NCI-H2107 (cell line): ENCODE results near the gene SUPT3H.

Experiments used
- DNase-seq: peaks from one replicate; lab custom pipeline; 2025; lab: John Stamatoyannopoulos, UW

Gene SUPT3H

DNA sequence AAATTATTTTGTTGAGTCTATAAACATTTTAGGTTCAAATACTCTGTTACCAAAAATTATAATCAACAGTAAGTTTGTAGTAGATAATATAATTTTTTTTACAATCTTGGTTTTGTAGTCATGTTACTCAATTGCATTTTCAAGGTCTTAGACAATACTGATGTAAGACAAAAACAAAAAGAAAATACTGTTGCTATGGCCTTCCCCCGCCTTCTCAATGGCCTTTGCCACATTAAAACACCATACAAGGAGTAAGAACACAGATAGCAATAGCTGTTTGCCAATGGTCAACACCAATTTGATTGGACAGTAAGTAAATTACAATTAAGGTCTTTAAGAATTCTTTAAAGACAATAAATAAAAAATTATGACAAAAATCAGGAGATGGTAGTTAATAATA, 540.0 kb downstream of the SUPT3H start:
- DNase-seq = no peak

DNA sequence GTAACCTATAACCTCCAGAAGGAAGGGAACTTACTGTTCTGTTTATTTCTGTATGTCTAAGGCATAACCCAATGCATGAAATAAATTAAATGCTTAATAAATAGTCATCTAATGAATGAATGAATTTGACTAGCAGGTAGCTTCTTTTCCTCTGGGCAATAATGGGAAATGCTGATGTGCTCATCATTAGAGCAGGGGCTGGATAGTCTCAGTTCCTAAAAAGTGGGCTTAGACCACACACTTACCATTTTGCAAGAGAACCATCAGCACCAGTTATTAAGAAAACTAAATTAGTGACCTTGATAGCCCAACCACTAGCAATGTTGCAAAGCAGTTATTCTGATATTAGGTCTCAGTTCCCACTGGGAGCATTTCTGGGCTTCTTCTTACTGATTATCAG, 540.5 kb downstream of the SUPT3H start:
- DNase-seq = no peak

DNA sequence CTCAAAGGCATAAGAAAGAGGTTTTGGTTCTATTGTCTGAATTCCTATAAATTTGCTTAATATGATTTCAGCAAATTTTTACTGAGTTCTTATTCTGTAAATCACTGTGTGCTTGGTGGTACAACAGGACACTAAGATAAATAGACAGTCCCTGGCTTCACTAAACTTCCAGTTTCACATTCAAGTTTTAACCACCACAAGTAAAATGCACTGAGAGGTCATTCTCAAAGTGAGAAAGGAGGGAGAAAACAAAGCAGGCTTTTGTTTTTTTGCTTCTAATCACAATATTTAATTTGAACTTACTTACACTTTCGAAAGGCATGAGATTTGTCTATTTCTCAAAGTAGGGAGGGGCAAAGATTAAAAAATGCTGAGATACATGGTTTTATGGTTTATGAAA, 544.5 kb downstream of the SUPT3H start:
- DNase-seq = no peak

DNA sequence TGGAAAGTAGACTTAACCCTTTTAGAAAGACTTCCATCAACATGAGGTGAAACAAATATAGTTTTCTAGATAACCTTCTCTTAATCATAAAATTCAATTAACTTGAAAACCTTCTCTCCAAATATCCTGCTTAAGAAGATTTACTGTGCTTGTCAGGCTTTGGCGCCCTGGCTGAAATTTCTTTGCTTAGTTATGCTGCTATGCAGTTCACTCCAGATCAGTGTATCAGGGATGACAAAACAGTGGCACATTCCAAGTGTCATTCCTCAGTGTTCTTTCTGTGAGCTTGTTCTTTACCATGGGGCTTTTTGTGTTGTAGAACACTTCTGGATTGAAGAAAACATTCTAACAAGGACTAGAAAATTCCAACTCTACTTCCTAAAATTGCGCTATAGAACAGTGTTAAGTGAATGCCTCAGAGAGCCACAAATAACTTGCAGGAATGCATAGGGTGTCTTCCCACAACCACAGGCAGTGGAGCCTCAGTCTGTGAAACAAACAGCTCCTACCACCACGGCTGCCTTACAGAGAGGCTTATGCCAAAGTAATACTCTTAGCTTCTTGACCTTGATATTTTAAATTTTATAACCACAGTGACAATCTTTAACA, 546.6 kb downstream of the SUPT3H start:
- no peak for DNase-seq

DNA sequence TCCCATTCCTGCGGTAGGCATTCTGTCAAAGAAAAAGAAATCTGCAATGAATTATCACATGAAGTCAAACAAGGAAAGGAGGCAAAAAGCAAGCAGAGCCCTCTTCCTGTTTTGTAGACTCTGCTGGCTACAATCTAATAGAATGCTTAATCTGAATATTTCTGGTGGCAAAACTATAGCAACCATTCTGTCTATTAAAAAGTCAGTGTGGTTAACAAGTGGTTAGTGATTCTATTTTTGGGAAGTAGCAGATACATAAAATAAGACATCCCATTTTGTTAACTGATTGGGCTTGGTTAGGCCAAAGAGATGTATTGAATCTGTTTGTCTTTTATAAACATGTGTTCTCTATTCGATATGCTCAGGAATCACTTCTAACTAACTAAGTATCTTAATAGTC, 547.9 kb downstream of the SUPT3H start:
- DNase-seq = no peak

DNA sequence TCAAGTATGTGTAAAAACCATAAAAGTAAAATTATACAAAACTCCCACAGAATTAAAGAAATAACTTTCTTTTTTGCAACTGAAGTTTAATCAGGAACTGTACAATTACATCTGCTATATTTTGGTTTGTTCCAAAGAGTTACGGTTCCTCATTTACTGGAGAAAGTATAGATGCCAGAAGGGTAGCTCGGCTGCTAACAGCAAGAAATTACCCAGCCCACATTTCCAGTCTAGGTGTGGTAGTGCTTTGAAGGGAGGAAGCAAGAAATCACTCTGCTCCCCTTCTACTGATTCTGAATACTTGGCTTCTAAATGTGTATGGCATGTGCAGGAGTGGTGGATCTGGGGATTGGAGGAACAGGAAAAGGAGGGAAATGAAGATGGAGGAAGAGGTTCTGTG, 549.0 kb downstream of the SUPT3H start:
- DNase-seq = no peak

DNA sequence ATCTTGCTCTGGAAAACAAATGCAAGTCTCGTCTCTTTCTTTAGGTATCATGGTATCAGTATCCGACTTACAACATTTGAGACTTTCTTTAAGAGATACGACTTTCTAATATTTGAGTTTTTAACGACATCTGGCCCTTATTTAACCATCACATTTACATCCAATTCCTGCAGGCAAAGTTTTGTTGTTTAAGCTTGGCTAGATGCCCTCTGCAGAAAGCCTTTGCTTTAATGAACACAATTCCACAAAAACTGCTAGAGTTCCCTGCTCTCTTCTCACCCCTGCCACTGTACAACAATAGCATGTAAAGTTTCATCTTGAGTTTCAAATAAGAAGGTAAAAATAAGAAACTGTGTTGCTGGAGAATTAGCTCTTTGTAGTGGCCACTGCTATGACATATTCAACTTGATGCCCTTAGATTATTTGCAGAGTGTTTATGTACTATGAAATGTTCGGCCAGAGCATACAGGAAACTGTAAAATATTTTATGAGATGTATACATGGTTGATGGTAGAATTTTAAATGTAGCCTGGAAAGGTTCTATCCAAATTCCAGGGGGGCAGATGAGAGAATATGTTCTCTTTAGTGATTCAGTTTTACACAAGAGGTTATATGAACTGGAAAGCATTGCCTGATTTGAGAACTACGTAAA, 551.6 kb downstream of the SUPT3H start:
- DNase-seq = no peak

DNA sequence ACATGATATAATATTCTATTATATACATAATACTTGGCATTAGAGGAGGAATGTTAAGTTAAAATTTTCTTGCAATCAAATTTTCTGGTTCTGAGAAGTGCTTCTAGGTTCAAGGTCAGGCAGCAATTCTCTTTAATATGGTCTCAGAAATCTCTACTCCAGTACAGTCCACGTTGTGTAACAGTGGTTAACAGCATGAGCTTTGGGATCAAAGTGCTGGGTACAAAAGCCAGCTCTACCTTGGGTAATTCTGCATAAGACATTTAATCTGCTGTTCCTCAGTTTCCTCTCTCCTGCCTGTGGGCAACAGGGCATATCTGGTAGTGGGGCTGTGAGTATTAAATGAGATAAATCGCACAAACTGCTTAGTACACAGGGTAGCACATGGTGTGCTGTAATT, 552.5 kb downstream of the SUPT3H start:
- no peak for DNase-seq

DNA sequence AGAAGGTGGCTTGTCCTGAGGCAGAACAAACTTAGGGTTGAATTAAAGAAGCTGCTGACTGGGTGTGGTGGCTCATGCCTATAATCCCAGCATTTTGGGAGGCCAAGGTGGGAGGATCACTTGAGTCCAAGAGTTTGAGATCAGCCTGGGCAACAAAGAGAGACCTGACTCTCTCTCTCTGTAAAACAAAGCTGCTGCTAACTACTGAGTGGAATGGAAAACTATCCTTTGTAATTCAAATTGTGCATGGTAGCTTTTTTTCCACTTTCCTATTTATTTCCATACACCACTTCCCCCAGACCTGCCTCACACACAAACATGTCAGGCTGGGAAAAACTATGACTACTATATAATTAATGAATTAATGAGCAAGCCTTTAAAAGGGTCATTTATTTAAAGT, 553.2 kb downstream of the SUPT3H start:
- no peak for DNase-seq

DNA sequence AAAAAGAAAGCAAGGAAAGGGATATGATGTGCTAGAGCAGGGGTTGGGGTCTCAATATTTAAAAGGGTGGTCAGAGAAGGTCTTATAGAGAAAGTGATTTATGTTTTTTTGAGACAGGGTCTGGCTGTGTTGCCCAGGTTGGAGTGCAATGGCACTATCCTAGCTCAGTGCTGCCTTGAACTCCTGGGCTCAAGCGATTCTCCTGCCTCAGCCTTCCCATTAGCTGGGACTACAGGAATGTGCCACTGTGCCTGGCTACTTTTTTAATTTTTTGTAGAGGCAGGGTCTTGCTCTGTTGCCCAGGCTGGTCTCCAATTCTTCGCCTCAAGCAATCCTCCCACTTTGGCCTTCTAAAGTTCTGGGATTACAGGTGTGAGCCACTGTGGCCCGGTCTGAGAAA, 557.0 kb downstream of the SUPT3H start:
- no peak for DNase-seq

DNA sequence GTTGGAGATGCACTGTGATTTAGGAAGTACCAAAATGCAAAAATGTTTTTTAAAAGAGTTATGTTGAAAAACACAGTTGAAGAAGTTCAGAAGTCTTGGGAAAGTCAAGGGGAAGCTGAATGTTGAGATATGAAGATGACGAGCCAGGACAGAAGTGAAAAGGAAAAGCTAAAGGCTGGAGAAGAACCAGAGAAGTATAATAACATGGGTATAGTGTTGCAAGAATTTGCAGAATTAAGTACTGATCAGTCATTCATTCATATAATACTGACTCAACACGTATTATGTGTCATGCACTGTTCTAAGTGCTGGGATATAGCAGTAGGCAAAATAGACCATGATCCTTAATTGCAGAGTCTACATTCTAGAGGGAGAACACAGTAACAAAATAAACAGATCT, 557.4 kb downstream of the SUPT3H start:
- no peak for DNase-seq

DNA sequence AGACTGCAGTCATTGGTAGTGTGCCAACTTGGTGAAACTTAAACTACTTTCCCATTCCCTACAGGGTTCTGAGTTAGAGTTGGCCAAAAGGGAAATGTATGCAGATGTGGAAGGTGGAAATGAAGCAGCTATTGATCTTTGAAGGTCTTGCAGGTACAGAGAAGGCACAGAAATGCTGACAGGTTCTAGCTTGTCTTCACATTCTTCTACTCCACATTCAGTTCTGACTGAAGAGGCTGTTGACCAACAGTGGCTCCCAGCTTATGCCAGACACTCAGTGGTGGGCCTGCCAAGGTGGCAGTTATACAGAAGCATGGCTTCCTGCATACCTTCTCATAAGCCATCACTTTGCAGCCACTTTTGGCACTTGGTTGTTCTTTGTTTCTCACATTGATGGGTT, 566.3 kb downstream of the SUPT3H start:
- DNase-seq = no peak

DNA sequence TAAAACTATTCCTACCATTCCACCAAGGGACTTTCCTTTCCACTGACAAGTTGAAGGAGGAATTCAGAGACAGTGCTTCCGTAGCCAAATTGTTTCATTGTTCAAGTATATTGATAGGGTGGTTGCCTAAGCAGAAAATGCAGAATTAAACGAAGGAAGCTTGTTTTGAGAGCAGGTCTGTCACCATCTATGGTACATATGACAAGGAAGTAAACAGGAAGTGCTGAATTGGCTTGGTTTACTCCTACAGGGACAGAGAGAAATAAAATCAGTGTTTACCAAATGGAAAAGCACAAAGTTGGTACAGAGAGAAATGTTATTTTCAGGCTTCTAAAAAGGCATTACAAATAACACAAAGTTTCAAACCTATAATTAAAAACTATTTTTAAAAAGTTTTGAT, 568.5 kb downstream of the SUPT3H start:
- no peak for DNase-seq

DNA sequence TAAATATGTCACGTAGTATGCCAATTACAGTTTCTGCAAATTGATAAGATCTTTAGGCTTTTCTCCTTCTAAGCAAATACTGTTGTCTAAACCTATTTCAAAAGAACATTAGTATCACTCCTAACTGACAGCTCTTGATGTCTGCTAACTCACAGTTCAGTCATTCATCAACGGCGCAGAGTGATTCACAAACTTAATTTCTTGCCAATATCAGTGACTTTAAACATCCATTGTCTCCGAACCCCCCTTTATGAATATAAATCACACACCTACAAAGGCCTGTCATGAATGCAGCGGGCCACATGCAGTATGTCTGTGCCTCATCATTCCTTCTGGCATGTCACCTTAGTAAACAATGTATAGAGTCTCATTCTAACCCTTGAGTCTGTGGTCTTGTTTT, 569.6 kb downstream of the SUPT3H start:
- DNase-seq = no peak

DNA sequence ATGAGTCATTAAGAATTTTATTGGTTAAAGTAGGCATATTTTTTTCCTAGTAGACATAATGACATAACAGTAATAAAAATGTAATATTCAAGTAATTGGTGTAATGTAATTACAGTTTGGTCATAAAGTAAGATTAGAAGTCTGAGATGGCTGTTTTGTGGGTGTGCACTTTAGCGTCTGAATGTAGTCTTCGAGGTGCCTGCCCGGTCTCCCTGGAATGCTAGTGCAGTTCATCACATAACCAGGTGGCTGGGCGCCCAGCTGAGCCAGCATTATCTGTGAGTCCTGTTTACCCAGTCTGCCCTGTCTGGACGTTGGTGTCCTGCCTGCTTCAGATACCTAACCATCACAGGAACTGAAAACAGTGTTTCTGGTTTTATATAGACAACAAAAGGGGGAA, 571.1 kb downstream of the SUPT3H start:
- no peak for DNase-seq

DNA sequence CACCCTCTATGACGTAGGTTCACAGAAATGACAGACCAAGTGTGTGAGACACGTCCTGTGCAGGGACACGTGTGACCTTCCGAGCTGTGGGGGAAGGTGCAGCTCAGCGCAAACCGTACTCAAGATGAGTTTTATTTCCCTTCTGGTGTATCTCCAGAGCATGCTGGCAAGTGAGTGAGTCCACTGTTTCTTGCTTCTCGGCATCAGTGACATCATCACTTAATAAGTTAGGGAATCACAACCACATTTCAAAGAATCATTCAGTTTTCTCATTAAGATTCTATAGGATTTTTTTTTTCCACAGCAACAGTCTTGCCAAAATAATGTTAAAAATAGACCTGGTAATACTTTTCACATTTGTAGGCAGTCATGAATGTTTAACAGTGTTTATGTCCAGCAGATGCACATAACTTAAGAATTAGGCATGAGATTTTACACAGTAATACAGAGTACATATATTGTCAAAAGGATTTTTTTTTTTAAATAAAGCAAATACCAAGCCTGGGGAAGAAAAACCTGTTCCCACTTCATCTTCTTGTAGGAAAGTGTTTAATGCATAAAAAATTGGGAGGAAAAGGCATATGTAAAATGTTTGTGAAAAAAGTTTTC, 572.4 kb downstream of the SUPT3H start:
- no peak for DNase-seq

DNA sequence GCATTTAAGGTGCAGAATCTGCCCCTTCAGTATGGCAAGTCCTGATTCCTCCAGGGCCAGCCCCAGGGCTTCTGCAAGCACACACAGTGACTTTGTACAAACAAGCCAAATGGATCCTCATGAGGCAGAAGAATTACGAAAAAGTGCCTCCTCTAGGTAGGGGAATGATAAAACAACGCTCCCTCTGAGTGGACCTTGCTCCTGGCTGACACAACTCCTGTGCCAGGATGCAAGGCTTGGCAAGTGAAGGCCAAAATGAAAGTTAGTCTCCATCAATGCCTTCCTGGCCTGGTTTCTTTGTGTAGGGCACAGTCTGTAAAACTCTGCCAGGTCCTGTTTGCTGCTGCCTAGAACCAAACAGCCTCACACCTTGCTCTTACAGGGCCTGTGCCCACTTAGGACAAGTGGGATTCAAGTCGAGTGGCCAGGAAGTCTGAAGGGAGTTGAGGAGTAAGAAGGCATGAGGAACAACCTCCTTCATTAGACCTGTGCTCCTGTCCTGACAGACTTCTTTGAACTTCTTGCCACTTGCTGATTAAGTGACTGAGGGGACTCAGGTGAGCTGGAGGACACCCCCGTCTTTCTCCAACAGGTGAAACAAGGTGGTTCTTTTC, 573.1 kb downstream of the SUPT3H start:
- DNase-seq = no peak

DNA sequence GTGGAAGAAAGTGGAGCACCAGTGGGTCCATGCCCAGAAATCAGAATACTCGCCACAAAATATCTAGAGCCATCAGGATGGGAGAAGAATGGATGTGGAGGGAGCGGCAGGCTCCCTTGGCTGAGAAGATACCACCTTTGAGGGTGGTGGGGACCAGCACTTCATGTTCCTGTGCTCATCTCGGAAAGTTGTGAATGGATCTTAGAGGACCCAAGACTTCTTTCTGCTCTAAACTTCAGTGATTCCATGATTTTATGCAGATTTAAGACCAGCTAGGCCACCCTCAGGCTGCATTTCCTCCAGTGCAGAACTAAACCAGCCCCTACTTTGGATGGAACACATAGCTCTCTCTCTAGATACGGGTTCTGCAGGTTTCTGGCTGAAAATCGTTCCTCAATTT, 573.7 kb downstream of the SUPT3H start:
- no peak for DNase-seq

DNA sequence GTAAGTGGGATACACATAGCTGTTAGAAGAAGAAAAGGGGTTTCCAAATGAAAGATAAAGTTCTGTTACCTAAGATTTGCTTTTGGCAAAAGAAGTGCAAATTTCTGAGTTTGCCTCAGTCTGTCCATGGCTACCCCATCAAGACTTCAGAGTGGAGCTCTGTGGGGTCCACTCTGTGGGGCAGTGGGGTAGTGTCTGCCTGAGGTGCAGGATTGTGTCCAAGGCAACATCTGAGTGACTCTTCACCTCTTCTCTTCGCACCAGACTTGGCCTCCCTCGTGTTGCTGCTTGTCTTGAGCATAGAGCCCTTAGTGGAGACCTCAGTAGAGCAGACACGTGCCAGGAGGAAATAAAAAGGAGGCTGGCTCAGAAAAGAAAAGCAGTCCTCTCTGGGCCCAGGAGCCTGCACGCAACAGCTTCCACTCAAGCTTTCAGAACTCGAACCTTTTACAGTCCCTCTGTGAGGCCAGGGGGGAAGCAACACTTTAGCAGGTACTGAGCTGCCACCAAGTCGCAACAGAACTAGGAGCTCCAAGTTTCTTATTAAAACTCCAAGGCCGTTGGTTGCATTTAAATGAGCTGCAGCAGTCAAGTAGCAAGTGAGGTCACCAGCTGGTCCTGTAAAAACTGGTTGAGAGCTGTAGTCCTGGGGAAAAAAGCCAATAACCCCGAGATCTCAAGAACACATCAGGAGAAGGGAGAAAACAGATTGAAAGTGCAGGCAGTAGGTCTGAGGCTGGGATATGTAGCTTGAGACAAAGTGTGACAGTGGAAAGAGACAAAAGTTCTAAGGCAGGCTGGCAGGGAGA, 576.7 kb downstream of the SUPT3H start:
- no peak for DNase-seq

DNA sequence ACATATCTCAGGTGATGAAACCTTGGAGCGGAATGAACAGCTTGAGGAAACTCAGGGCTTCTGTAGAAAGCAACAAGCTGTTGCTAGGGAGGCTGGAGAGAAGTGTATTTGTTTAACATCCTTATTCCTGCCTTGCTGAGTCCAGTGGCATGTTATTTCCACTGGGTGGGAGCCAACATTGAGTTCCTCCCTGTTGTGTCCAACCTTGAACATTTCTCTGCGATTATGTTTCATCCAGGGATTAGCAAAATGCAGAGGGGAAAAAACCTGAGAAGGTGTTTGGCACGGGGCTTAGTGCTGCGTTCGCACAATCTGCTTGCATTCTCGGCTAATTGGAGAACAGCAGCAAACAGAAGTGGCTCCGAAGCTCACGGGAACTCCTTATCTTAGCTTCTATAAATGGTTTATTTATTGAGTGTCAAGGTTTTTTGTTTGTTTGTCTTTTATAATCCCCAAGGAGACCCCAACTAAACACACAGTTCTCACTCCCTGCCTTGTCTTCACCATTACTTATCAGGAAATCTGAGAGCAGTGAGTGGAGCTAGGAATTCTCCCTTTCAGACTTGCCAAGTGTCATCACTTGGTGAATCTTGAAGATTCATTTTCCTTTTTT, 577.5 kb downstream of the SUPT3H start:
- DNase-seq = no peak

DNA sequence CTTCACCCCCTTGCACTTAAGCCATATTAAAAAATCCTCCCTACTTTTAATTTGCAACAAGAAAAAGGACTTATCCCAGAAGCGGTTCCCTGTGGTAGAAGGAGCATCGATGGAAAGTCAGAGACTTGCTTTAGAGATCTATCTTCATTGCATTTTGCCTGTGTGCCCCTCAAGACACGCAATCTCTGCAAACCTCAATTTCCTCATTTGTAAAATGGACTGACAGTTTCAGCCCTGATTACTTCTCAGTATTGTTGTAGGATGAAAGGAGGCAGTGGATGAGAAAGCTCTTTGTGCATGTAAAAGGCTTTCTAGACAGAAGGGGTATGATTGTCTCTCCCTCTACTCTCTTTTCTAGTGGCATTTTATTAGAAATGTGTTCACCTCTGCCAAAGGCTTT, 580.0 kb downstream of the SUPT3H start:
- DNase-seq = no peak

DNA sequence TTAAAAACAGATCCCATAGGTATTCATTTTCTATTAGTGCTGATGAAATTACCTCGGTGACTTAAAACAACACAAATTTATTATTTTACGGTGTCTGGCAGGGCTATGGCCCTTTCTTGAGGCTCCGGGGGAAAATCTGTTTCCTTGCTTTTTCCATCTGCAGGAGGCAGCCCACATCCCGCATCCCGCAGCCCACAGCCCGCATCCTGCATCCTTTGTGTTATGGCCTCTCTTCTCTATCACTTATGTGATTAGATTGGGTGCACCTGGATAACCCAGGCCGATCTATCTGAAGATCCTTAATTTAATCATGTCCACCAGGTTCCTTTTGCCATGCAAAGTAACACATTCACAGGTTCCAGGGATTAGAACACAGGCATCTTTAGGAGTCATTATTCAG, 582.4 kb downstream of the SUPT3H start:
- DNase-seq = no peak
